Kidney epithelial cell (primary cell): ENCODE results near the gene HPS4. TPM values are rescaled to one million over a fixed set of nuclear protein-coding genes. Genes with fewer than 3 reads are reported as not detected.

Source experiments
- DNase-seq: peaks from one replicate; pipeline ENCODE4 v3.0.0-alpha.2; 2010; ENCODE audit warnings: low read depth
- H3K27me3 ChIP-seq: 2 replicates; pipeline ENCODE4 v1.6.0; 2011; ENCODE audit warnings: low read length; ENCODE audit not compliant: control insufficient read depth, insufficient read depth
- H3K36me3 ChIP-seq: 2 replicates; pipeline ENCODE4 v1.5.1; 2011; ENCODE audit warnings: low read length; ENCODE audit not compliant: control insufficient read depth, insufficient read depth
- H3K4me3 ChIP-seq: 2 replicates; pipeline ENCODE4 v1.5.1; 2011; ENCODE audit warnings: low read depth, mild to moderate bottlenecking, control low read depth, low read length
- total RNA-seq: library from RNA; depleted of rRNA; stranded (reverse); fragments of >200 nt; gene quantifications from 2 replicates; pipeline ENCODE4 v1.2.3, GENCODE V29; 2015
- TF ChIP-seq, protein P1 (sequence below): IDR thresholded peaks from 2 replicates; pipeline ENCODE4 v1.5.1; 2011; ENCODE audit warnings: mild to moderate bottlenecking, moderate library complexity, low read length, control low read depth, inconsistent platforms; ENCODE audit not compliant: insufficient read depth, poor library complexity, severe bottlenecking

Gene HPS4
- total RNA-seq, 1 donor from 2014 or later: 43.9 TPM

DNA sequence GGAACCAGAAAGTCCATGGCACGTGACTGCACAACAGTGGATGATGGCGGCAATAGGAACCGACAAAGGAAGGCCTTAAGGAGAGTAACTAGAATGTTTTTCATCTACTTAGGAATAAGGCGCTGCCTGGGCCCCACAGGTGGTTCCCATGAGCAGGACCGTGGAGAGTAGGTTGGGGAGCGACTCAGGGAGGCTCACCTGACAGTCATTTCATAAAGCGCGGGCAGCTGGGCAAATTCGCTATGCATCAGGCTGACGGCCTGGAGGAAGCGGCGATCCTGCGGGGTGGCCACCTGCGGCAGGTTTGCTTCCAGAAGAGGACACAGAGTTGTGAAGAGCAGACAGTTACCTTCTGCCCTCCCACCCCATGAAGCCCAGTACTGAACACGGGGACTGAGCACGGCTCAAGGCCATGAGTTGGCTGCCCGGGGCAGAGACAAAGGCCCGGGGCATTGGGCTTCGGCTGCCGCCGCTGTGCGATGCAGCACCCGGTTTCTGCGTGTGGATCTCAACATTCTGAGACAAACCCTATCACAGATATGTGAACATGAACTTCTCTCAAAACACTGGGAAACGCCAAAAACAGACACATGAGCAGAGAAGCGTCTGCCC, 25.8 kb downstream of the HPS4 start:
- no peak for DNase-seq
- no peak overlapping the region for H3K4me3 ChIP-seq
- peaks cover 2% of the 10 kb centered on the region for H3K36me3 ChIP-seq
- H3K27me3 ChIP-seq: no peaks in the 10 kb centered on the region
- TF ChIP-seq, protein P1, sequence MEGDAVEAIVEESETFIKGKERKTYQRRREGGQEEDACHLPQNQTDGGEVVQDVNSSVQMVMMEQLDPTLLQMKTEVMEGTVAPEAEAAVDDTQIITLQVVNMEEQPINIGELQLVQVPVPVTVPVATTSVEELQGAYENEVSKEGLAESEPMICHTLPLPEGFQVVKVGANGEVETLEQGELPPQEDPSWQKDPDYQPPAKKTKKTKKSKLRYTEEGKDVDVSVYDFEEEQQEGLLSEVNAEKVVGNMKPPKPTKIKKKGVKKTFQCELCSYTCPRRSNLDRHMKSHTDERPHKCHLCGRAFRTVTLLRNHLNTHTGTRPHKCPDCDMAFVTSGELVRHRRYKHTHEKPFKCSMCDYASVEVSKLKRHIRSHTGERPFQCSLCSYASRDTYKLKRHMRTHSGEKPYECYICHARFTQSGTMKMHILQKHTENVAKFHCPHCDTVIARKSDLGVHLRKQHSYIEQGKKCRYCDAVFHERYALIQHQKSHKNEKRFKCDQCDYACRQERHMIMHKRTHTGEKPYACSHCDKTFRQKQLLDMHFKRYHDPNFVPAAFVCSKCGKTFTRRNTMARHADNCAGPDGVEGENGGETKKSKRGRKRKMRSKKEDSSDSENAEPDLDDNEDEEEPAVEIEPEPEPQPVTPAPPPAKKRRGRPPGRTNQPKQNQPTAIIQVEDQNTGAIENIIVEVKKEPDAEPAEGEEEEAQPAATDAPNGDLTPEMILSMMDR: no peak

DNA sequence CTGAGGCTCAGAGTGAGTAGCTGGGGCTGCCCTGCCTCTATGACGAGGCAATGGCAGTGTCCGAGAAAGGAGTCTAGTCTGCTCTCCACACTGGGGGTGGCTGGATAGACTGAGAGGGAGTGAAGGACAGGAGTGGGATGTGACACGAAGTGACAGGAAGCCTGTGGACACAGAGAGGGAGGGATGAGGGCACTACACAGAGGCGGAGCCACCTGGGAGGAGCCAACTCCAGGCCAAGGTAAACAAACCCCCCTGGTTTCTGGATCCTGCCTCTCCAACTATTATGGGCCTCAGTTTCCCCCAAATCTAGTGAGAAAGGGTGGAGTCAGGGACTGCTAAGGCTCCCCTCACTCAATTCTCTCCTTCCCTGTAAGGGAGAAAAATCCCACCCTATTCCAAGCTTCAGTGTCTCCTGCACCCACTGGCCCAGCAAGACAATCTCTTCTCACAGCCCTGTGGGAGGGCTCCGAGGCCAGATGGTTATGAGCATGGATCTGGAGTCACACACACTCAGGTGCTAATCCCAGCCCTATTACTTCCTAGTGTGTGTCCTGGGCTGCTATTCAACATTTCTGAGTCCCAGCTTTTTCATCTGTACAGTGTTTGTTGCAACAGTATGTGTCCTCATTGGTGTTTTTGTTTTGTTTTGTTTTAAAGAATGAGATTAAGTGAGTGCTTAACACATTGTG, 29.6 kb downstream of the HPS4 start:
- H3K4me3 ChIP-seq: no peak overlapping the region
- DNase-seq: no peak
- no peaks in the 10 kb centered on the region for H3K36me3 ChIP-seq
- TF ChIP-seq, protein P1: no peak
- H3K27me3 ChIP-seq: no peaks in the 10 kb centered on the region

DNA sequence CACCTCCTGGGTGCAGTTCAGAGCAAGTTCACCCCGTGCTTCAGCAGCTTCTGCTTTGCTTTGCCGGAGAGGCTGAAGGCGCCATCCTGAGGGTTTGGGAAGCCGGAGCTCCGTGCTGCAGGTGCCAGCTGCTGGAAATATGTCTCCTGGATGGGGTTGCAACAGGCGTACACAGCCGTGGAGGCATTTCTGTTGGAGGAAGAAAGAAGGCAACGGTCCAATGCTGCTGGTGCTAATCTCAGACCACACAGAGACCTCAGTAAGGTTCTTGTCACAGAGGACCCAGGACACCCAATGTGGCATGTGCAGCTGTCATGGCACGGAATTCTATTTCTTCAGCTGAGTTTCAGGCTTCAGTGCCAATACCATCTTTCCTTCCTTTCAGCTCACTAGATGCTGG, 30.4 kb downstream of the HPS4 start:
- TF ChIP-seq, protein P1: no peak
- Histone ChIP-seq H3K4me3 (no peak overlapping the region), H3K27me3 (no peaks in the 10 kb centered on the region), H3K36me3 (no peaks in the 10 kb centered on the region)
- DNase-seq: no peak

DNA sequence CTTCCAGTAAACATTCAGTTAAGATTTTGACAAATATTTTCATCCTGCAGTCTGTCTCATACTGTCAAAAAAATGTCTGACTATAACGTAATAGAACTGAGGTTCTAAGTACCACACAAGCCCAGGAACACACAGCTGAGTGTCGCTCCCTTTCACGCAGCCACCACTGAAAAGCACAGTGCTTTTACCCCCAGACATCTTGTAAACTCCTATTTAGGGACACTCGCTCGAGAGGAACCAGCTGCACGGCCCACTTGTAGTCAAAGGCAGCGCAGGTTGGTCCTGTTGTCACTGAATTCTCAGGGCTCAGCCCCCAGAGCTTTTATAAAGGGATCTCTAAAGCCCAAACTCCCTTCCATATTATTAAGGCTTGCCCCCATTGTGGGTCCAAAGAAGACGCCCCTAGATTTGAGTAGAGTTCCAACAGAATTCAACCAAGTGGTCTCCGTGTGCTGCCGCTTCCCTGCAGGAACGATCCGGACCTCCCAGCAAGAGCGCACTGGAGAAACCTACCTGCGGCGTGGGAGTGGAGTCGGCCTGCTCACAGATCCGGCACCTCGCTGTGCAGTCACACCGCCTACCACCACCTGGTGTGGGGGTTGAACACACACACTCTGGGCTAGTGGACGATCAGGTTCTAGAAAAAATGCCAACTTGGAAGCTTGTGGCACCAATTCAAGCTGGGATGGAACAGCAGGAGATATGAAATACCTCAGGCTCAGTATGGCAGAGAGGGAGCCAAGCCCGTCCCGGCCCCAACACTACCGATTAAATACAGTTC, 31.2 kb downstream of the HPS4 start:
- TF ChIP-seq, protein P1: no peak
- Histone ChIP-seq H3K4me3 (no peak overlapping the region), H3K27me3 (no peaks in the 10 kb centered on the region), H3K36me3 (no peaks in the 10 kb centered on the region)
- DNase-seq: no peak

DNA sequence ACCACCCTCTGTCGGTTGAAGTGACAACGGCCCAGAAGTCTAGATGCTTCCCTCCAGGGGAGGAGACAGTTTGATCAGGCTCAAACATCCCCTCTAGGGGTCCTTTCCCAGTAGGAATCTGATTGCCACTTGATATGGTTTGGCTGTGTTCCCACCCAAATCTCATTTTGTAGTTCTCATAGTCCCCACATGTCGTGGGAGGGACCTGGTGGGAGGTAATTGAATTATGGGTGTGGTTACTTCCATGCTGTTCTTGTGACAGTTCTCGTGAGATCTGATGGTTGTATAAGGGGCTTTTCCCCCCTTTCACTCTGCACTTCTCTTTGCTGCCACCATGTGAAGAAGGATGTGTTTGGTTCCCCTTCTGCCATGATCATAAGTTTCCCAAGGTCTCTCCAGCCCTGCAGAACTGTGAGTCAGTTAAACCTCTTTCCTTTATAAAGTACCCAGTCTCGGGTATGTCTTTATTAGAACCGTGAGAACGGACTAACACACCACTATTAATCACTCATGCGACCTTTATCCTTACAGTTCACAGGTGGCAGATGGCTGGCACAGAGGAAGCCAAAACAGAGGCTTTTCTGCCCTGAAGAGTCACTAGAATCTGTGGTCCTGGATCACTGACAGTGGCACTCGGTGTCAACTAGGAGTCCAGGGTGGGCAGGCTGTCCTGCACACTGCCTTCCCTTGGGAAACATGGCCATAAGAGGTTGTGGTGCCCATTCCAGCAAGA, 33.0 kb downstream of the HPS4 start:
- Histone ChIP-seq H3K27me3 (no peaks in the 10 kb centered on the region), H3K36me3 (no peaks in the 10 kb centered on the region), H3K4me3 (no peak overlapping the region)
- TF ChIP-seq, protein P1: no peak
- no peak for DNase-seq
